ENCODE results near the gene STK32C. TPM values are rescaled to one million over a fixed set of nuclear protein-coding genes. Genes with fewer than 3 reads are reported as not detected.

STK32C gene
- total and polyA plus RNA-seq, 12 donors, result 2.7 to 8.9 (median 5.7) TPM

DNA sequence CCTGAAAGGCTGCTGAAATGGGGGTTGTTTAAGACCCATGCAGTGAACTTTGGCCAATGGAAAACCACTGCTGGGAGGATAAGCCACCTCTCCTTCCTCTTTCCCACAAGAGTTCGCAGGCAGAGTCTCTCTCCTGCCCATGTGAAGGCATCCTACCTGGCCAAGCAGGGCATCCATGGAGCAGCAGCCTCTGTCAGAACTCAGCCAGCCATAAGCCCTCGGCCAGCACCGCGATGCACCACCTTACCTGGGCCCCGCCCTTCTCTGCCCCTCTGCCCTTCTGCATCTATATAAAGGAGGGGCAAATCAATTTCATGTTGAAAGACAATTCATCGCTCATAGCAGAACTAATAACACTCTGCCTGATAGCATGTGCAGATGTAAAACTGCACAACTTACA is 6.1 kb upstream of the STK32C start:
- Histone ChIP-seq H3K27ac (no peak overlapping the region), H3K36me3 (no peaks in the 10 kb centered on the region), H3K9me3 (peaks cover 0 to 13% (median 0%) of the 10 kb centered on the region in 11 donors), H3K4me1 (peaks cover 0 to 5% (median 1%) of the 10 kb centered on the region in 9 donors), H3K4me3 (no peak overlapping the region), H3K27me3 (peaks cover 0 to 1% (median 0%) of the 10 kb centered on the region in 7 donors)
- DNase-seq, result no peak
- TF ChIP-seq, protein P1, sequence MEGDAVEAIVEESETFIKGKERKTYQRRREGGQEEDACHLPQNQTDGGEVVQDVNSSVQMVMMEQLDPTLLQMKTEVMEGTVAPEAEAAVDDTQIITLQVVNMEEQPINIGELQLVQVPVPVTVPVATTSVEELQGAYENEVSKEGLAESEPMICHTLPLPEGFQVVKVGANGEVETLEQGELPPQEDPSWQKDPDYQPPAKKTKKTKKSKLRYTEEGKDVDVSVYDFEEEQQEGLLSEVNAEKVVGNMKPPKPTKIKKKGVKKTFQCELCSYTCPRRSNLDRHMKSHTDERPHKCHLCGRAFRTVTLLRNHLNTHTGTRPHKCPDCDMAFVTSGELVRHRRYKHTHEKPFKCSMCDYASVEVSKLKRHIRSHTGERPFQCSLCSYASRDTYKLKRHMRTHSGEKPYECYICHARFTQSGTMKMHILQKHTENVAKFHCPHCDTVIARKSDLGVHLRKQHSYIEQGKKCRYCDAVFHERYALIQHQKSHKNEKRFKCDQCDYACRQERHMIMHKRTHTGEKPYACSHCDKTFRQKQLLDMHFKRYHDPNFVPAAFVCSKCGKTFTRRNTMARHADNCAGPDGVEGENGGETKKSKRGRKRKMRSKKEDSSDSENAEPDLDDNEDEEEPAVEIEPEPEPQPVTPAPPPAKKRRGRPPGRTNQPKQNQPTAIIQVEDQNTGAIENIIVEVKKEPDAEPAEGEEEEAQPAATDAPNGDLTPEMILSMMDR (IDR thresholded peaks at IDR 0.05), result no peak
- no peak for ATAC-seq
- intact Hi-C loops (cut with DNase I), result no loop called here
- WGBS, 2 donors, result 97 to 98% methylated on average over 6 of the region's 6 CpGs

DNA sequence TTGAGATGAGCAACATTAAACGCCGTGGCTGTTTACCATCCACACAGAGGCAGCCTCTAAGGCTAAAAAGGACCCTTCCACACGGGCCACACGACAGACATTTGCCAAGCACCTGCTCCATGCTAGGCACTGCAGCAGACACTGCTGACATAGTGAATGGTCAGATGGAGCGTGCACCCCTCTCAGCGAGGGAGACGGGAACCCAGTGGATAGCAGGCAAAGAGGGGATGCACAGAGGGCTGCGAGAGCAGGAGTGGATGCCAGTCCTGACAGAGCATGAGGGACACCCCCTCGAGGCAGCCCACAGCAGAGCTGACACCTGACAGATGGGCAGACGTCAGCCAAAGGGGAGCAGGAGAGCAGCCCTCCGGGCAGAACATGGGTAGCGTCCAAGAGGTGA is 5.6 kb upstream of the STK32C start:
- DNase-seq, result no peak
- Histone ChIP-seq H3K27me3 (peaks cover 0 to 6% (median 0%) of the 10 kb centered on the region in 7 donors), H3K4me3 (no peak overlapping the region), H3K36me3 (no peaks in the 10 kb centered on the region), H3K27ac (no peak overlapping the region), H3K4me1 (peaks cover 0 to 9% (median 6%) of the 10 kb centered on the region in 9 donors), H3K9me3 (peaks cover 0 to 13% (median 0%) of the 10 kb centered on the region in 11 donors)
- TF ChIP-seq, protein P1 (IDR thresholded peaks at IDR 0.05), result no peak
- no peak for ATAC-seq
- intact Hi-C loops (cut with DNase I), result no loop called here
- WGBS, 2 donors, result 93 to 94% methylated on average over 12 of the region's 12 CpGs

DNA sequence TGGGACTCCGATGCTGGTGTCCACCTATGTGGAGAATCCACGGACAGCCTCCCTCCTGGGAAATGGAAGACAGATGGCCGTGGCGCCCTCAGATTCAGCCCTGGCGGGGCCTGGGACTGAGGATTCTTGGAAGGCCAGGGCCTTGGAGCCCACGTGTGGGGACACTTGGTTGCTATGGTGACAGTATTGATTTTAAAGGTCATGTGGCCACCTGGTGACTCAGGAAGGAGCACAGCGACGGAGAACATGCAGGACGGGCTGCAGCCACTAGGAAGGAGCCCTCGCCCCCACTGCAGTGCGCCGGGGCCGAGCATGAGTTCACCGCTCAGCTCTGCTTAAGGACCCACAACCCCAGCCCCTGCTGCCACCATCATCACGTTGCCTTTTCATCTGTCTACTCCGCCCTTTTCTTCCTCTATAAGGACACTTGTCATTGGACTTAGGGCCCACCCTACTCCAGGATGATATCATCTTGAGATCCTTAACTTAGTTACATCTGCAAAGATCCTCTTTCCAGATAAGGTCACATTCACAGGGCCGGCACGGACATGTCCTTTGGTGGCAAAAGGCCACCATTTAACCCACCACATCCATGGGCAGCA is 3.7 kb upstream of the STK32C start:
- TF ChIP-seq, protein P1 (IDR thresholded peaks at IDR 0.05), result no peak
- Histone ChIP-seq H3K27ac (no peak overlapping the region), H3K4me1 (peaks cover 4 to 18% (median 16%) of the 10 kb centered on the region in 9 donors), H3K36me3 (no peaks in the 10 kb centered on the region), H3K9me3 (peaks cover 0 to 13% (median 0%) of the 10 kb centered on the region in 11 donors), H3K4me3 (no peak overlapping the region), H3K27me3 (peaks cover 0 to 14% (median 0%) of the 10 kb centered on the region in 7 donors)
- DNase-seq (no peak), ATAC-seq (no peak)
- 58 to 68% methylated on average over 18 of the region's 18 CpGs for WGBS, 2 donors
- intact Hi-C loops (cut with DNase I), result loop anchor here in 1 of 10 donors (2.0 kb wide), 1 partner anchor 13 kb away; no protein-coding TSS in a partner anchor

DNA sequence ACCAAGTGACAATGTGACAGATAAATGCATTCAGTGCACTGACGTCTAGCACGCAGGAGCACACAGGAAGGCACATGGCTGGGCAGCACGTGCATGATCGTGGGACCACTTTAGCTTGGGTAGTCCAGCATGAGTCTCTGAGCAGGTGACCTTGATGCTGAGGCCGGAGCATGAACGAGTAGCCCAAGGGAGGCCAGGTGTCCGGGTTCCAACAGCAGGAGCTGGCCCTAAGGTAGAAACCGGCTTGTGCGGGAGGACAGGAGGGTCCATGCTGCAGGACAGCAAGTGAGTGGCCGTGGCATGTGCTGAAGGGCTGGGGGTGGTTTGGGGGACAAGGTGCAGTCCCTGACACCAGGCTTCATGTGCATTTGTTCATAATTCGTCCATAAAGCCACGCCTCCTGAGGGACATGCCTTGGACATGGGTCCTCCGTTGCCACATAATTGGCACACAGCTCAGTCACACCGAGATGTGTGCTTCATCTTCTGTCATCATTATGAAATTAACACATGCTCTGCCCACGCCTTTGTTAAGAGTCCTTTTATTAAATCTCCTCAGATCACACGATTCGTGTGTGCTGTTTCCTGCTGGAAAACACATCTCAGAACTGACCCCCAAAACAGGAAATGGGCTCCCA is 3.1 kb upstream of the STK32C start:
- WGBS, 2 donors, result 68 to 76% methylated on average over 17 of the region's 17 CpGs
- intact Hi-C loops (cut with DNase I), result loop anchor here in 1 of 10 donors (2.0 kb wide), 1 partner anchor 14 kb away; no protein-coding TSS in a partner anchor
- Histone ChIP-seq H3K27ac (no peak overlapping the region), H3K27me3 (peaks cover 0 to 18% (median 0%) of the 10 kb centered on the region in 7 donors), H3K4me1 (peaks cover 4 to 19% (median 17%) of the 10 kb centered on the region in 9 donors), H3K4me3 (no peak overlapping the region), H3K36me3 (no peaks in the 10 kb centered on the region), H3K9me3 (peaks cover 0 to 13% (median 0%) of the 10 kb centered on the region in 11 donors)
- DNase-seq (no peak), ATAC-seq (no peak)
- TF ChIP-seq, protein P1 (IDR thresholded peaks at IDR 0.05), result no peak

Measured in heart right ventricle (tissue), 16 donors.